ENCODE results near the gene FAM131A. TPM values are rescaled to one million over a fixed set of nuclear protein-coding genes. Genes with fewer than 3 reads are reported as not detected.
A peak's percentile ranks its signal among the peaks of the same experiment; 100 is the strongest.

The FAM131A gene
- total RNA-seq, 4 donors from 2014 or later: 13.2 to 42.6 (median 36.8) TPM

- Histone ChIP-seq H3K4me1 (peaks cover 6 to 10% of the 10 kb centered on the region in 2 donors), H3K36me3 (no peaks in the 10 kb centered on the region)
- intact Hi-C loops (cut with DNase I; ENCODE audit: low total_unique reads): no loop called here
These were observed 2.8 kb upstream of the FAM131A start for GRCh38 chr3:184334470-184335158.

GRCh38 chr3:184335291-184335660, 2.1 kb upstream of the FAM131A start:
- peaks cover 6 to 10% of the 10 kb centered on the region in 2 donors for H3K4me1 ChIP-seq
- peak overlapping the region in 1 of 2 donors; percentile 95 for H3K4me3 ChIP-seq
- no peaks in the 10 kb centered on the region for H3K27me3 ChIP-seq
- no peak for TF ChIP-seq POLR2A (IDR thresholded peaks at IDR 0.05)
- no peak for TF ChIP-seq CTCF (IDR thresholded peaks at IDR 0.05)
- intact Hi-C loops (cut with DNase I; ENCODE audit: low total_unique reads): no loop called here
- H3K9me3 ChIP-seq: no peaks in the 10 kb centered on the region
- H3K36me3 ChIP-seq: no peaks in the 10 kb centered on the region
- DNase-seq: no peak
- H3K27ac ChIP-seq: peak overlapping the region; percentile 96 to 100

More at GRCh38 chr3:184334470-184335158, 2.8 kb upstream of the FAM131A start:
- Histone ChIP-seq H3K4me3 (no peak overlapping the region), H3K9me3 (no peaks in the 10 kb centered on the region), H3K27ac (peak overlapping the region; percentile 96 to 100), H3K27me3 (no peaks in the 10 kb centered on the region)
- DNase-seq: no peak
- no peak for TF ChIP-seq POLR2A (IDR thresholded peaks at IDR 0.05)
- TF ChIP-seq CTCF (IDR thresholded peaks at IDR 0.05): no peak

GRCh38 chr3:184335661-184336546, 1.5 kb upstream of the FAM131A start:
- Histone ChIP-seq H3K36me3 (no peaks in the 10 kb centered on the region), H3K4me1 (peaks cover 6 to 10% of the 10 kb centered on the region in 2 donors), H3K27me3 (no peaks in the 10 kb centered on the region), H3K27ac (peak overlapping the region; percentile 96 to 100), H3K4me3 (peak overlapping the region; percentile 69 to 95), H3K9me3 (no peaks in the 10 kb centered on the region)
- intact Hi-C loops (cut with DNase I; ENCODE audit: low total_unique reads): no loop called here
- DNase-seq: peak; percentile 84 to 90
- peak; percentile 89 to 96 for TF ChIP-seq POLR2A (IDR thresholded peaks at IDR 0.05)
- TF ChIP-seq CTCF (IDR thresholded peaks at IDR 0.05): no peak

- intact Hi-C loops (cut with DNase I; ENCODE audit: low total_unique reads): no loop called here
- TF ChIP-seq CTCF (IDR thresholded peaks at IDR 0.05) (peak in 1 of 4 experiments; percentile 5), POLR2A (IDR thresholded peaks at IDR 0.05) (no peak)
- Histone ChIP-seq H3K27ac (peak overlapping the region; percentile 96 to 100), H3K36me3 (no peaks in the 10 kb centered on the region), H3K4me1 (peaks cover 6 to 10% of the 10 kb centered on the region in 2 donors), H3K27me3 (no peaks in the 10 kb centered on the region), H3K9me3 (no peaks in the 10 kb centered on the region), H3K4me3 (peak overlapping the region; percentile 69 to 95)
- peak; percentile 39 to 40 for DNase-seq
These were observed 627 bp upstream of the FAM131A start for GRCh38 chr3:184336547-184337398.
